ENCODE results near the gene UBQLN2. TPM values are rescaled to one million over a fixed set of nuclear protein-coding genes. Genes with fewer than 3 reads are reported as not detected.

UBQLN2 gene
- total and polyA plus RNA-seq, 10 of the 15 experiments (the other 5 are each of a cell fraction or from before 2014, with no cell fraction given) = 2.4 to 41.3 (median 17.0) TPM

DNA sequence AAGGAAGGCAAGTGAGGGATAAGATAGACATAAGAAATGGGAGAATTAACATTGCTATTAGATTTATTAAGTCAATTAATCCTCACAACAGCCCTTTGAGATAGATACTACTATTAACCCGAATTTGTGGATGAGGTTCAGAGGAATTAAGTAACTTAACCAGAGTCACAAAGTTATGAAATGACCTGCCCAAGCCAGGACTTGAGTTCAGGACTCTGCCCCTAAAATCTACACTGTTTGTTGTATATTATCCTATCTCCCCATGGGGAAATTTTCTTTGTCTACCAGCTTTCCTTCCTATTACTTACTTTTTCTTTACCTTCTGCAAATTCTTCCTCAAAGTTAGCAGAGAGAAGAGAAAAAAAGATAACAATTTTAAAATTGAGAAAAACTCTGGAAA is 33.4 kb upstream of the UBQLN2 start:
- FAIRE-seq = no peak
- no peaks in the 10 kb centered on the region for H3K4me1 ChIP-seq (ENCODE audit: control insufficient read depth, insufficient read depth, low read length)
- H3K79me2 ChIP-seq (ENCODE audit: control insufficient read depth, insufficient read depth, low read length) = no peaks in the 10 kb centered on the region
- ChIA-PET RAD21 (ENCODE audit: unreplicated experiment) (no interaction called here), CTCF (no interaction called here), SMC1A (ENCODE audit: uncharacterized antibody, unreplicated experiment) (no interaction called here), POLR2A (no interaction called here)
- H3K9me3 ChIP-seq (replicated peaks; ENCODE audit: control insufficient read depth, insufficient read depth, low read length) = no peaks in the 10 kb centered on the region
- no peak overlapping the region for H3K9ac ChIP-seq (ENCODE audit: control insufficient read depth, insufficient read depth, low read length)
- H3K27me3 ChIP-seq (replicated peaks in 1 of 2; ENCODE audit: control insufficient read depth in 2 of 2, insufficient read depth in 2 of 2, low read length in 1 of 2) = no peaks in the 10 kb centered on the region
- WGBS (ENCODE audit: insufficient coverage, insufficient replicate concordance, low lambda C conversion rate, missing lambda C conversion rate) = 0% methylated on average over 1 of the region's 1 CpG
- H3K4me3 ChIP-seq = no peak overlapping the region
- H2AFZ ChIP-seq (ENCODE audit: control insufficient read depth, low read depth, low read length) = no peak overlapping the region
- no peaks in the 10 kb centered on the region for H3K36me3 ChIP-seq (ENCODE audit: control insufficient read depth in 2 of 2, insufficient read depth in 2 of 2, low read length in 1 of 2)
- no peak overlapping the region for H3K27ac ChIP-seq (ENCODE audit: control insufficient read depth, insufficient read depth)
- no peak for DNase-seq (ENCODE audit: low read depth, low spot score)
- no peak overlapping the region for H3K4me2 ChIP-seq (ENCODE audit: control insufficient read depth, insufficient read depth)
- no peak for ATAC-seq
- intact Hi-C loops (cut with micrococcal nuclease; ENCODE audit: unreplicated experiment) (no loop called here), in situ Hi-C loops (cut with MboI) (no loop called here)
- no peaks in the 10 kb centered on the region for H4K20me1 ChIP-seq (ENCODE audit: control insufficient read depth, insufficient read depth)
- BruUV-seq (replicated peaks) = no TSS peak
- TF ChIP-seq CHD4 (IDR thresholded peaks at IDR 0.05) = no peak
- TF ChIP-seq HDGF (IDR thresholded peaks at IDR 0.05) = no peak
- TF ChIP-seq, protein P1, sequence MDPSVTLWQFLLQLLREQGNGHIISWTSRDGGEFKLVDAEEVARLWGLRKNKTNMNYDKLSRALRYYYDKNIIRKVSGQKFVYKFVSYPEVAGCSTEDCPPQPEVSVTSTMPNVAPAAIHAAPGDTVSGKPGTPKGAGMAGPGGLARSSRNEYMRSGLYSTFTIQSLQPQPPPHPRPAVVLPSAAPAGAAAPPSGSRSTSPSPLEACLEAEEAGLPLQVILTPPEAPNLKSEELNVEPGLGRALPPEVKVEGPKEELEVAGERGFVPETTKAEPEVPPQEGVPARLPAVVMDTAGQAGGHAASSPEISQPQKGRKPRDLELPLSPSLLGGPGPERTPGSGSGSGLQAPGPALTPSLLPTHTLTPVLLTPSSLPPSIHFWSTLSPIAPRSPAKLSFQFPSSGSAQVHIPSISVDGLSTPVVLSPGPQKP (IDR thresholded peaks at IDR 0.05; ENCODE audit: low read depth, low read length) = no peak
- TF ChIP-seq, protein P2, sequence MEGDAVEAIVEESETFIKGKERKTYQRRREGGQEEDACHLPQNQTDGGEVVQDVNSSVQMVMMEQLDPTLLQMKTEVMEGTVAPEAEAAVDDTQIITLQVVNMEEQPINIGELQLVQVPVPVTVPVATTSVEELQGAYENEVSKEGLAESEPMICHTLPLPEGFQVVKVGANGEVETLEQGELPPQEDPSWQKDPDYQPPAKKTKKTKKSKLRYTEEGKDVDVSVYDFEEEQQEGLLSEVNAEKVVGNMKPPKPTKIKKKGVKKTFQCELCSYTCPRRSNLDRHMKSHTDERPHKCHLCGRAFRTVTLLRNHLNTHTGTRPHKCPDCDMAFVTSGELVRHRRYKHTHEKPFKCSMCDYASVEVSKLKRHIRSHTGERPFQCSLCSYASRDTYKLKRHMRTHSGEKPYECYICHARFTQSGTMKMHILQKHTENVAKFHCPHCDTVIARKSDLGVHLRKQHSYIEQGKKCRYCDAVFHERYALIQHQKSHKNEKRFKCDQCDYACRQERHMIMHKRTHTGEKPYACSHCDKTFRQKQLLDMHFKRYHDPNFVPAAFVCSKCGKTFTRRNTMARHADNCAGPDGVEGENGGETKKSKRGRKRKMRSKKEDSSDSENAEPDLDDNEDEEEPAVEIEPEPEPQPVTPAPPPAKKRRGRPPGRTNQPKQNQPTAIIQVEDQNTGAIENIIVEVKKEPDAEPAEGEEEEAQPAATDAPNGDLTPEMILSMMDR (IDR thresholded peaks at IDR 0.05 in 2 of 3, conservative IDR thresholded peaks at IDR 0.05 in 1 of 3; ENCODE audit: control insufficient read depth in 2 of 3, extremely low read depth in 1 of 3, insufficient read depth in 1 of 3, low read depth in 3 of 3, low read length in 3 of 3) = no peak
- no peak for TF ChIP-seq EED (IDR thresholded peaks at IDR 0.05; ENCODE audit: low read depth)
- TF ChIP-seq SMARCA5 (IDR thresholded peaks at IDR 0.05) = no peak
- TF ChIP-seq CBX5 (IDR thresholded peaks at IDR 0.05; ENCODE audit: low read depth) = no peak
- no peak for TF ChIP-seq BMI1 (IDR thresholded peaks at IDR 0.05; ENCODE audit: borderline replicate concordance)
- TF ChIP-seq, protein P3, sequence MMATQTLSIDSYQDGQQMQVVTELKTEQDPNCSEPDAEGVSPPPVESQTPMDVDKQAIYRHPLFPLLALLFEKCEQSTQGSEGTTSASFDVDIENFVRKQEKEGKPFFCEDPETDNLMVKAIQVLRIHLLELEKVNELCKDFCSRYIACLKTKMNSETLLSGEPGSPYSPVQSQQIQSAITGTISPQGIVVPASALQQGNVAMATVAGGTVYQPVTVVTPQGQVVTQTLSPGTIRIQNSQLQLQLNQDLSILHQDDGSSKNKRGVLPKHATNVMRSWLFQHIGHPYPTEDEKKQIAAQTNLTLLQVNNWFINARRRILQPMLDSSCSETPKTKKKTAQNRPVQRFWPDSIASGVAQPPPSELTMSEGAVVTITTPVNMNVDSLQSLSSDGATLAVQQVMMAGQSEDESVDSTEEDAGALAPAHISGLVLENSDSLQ (IDR thresholded peaks at IDR 0.05) = no peak
- TF ChIP-seq, protein P4, sequence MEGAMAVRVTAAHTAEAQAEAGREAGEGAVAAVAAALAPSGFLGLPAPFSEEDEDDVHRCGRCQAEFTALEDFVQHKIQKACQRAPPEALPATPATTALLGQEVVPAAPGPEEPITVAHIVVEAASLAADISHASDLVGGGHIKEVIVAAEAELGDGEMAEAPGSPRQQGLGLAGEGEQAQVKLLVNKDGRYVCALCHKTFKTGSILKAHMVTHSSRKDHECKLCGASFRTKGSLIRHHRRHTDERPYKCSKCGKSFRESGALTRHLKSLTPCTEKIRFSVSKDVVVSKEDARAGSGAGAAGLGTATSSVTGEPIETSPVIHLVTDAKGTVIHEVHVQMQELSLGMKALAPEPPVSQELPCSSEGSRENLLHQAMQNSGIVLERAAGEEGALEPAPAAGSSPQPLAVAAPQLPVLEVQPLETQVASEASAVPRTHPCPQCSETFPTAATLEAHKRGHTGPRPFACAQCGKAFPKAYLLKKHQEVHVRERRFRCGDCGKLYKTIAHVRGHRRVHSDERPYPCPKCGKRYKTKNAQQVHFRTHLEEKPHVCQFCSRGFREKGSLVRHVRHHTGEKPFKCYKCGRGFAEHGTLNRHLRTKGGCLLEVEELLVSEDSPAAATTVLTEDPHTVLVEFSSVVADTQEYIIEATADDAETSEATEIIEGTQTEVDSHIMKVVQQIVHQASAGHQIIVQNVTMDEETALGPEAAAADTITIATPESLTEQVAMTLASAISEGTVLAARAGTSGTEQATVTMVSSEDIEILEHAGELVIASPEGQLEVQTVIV (IDR thresholded peaks at IDR 0.05; ENCODE audit: borderline replicate concordance, partially characterized antibody) = no peak
- TF ChIP-seq HCFC1 (IDR thresholded peaks at IDR 0.05; ENCODE audit: low read length) = no peak
- no peak for TF ChIP-seq SREBF1 (IDR thresholded peaks at IDR 0.05; ENCODE audit: low read length)
- TF ChIP-seq ESRRA (IDR thresholded peaks at IDR 0.05; ENCODE audit: low read length) = no peak
- TF ChIP-seq, protein P5, sequence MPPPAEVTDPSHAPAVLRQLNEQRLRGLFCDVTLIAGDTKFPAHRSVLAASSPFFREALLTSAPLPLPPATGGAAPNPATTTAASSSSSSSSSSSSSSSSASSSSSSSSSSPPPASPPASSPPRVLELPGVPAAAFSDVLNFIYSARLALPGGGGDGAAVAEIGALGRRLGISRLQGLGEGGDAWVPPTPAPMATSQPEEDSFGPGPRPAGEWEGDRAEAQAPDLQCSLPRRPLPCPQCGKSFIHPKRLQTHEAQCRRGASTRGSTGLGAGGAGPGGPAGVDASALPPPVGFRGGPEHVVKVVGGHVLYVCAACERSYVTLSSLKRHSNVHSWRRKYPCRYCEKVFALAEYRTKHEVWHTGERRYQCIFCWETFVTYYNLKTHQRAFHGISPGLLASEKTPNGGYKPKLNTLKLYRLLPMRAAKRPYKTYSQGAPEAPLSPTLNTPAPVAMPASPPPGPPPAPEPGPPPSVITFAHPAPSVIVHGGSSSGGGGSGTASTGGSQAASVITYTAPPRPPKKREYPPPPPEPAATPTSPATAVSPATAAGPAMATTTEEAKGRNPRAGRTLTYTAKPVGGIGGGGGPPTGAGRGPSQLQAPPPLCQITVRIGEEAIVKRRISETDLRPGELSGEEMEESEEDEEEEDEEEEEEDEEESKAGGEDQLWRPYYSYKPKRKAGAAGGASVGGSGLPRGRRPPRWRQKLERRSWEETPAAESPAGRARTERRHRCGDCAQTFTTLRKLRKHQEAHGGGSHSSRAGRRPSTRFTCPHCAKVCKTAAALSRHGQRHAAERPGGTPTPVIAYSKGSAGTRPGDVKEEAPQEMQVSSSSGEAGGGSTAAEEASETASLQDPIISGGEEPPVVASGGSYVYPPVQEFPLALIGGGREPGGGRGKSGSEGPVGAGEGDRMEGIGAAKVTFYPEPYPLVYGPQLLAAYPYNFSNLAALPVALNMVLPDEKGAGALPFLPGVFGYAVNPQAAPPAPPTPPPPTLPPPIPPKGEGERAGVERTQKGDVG (CRISPR knock-in tag; IDR thresholded peaks at IDR 0.05) = no peak
- no peak for TF ChIP-seq GATAD2B (conservative IDR thresholded peaks at IDR 0.05; ENCODE audit: low read depth)
